ENCODE data around the gene RPL27.
"Not testable (repeated sequence)": the region's sequence is repeated elsewhere in the genome, so short reads cannot be mapped to it uniquely, and the experiment has no call there.

The RPL27 gene

DNA sequence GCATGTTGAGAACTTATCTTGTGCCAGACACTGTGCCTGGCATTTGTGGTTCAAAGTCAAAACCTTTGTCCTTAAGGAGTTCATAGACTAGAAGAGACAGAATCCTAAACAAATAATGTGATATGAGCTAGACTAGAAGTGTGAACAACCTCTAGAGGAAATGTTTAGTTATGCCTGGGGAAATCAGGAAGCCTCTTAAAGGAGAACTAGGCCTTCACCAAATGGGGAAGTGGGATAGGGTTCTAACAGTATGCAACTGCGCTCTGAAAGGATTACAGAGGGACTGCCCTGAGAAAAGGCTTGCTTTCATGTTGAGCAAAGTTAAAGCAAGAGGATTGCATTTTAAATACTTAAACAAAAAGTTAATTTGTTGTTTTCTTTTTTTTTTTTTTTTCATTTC, 13.0 kb upstream of the RPL27 start:
- no peak for DNase-seq (ENCODE audit: low spot score)
- Histone ChIP-seq H3K4me3 (no peak overlapping the region), H3K27ac (peak overlapping the region in 1 of 2 donors; percentile 26)
- TF ChIP-seq, protein P1, sequence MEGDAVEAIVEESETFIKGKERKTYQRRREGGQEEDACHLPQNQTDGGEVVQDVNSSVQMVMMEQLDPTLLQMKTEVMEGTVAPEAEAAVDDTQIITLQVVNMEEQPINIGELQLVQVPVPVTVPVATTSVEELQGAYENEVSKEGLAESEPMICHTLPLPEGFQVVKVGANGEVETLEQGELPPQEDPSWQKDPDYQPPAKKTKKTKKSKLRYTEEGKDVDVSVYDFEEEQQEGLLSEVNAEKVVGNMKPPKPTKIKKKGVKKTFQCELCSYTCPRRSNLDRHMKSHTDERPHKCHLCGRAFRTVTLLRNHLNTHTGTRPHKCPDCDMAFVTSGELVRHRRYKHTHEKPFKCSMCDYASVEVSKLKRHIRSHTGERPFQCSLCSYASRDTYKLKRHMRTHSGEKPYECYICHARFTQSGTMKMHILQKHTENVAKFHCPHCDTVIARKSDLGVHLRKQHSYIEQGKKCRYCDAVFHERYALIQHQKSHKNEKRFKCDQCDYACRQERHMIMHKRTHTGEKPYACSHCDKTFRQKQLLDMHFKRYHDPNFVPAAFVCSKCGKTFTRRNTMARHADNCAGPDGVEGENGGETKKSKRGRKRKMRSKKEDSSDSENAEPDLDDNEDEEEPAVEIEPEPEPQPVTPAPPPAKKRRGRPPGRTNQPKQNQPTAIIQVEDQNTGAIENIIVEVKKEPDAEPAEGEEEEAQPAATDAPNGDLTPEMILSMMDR (IDR thresholded peaks at IDR 0.05) = no peak

DNA sequence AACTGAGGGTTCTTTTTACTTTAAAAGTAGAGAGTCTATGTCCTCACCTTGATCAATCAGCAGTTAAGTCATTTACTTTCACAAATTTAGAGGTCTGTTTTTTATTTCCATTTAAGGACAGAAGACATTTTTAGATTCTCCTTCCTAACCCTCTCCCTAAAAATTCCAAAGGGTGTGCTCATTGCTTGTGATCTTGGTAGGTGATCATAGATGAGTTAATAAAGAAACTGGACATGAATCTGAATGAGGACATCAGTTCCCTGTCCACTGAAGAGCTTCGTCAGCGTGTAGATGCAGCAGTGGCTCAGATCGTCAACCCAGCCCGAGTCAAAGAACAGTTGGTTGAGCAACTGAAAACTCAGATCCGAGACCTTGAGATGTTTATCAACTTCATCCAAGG, 9.1 kb upstream of the RPL27 start:
- TF ChIP-seq, protein P1 (IDR thresholded peaks at IDR 0.05) = no peak
- DNase-seq (ENCODE audit: low spot score) = no peak
- no peak overlapping the region for H3K27ac ChIP-seq
- H3K4me3 ChIP-seq = no peak overlapping the region

DNA sequence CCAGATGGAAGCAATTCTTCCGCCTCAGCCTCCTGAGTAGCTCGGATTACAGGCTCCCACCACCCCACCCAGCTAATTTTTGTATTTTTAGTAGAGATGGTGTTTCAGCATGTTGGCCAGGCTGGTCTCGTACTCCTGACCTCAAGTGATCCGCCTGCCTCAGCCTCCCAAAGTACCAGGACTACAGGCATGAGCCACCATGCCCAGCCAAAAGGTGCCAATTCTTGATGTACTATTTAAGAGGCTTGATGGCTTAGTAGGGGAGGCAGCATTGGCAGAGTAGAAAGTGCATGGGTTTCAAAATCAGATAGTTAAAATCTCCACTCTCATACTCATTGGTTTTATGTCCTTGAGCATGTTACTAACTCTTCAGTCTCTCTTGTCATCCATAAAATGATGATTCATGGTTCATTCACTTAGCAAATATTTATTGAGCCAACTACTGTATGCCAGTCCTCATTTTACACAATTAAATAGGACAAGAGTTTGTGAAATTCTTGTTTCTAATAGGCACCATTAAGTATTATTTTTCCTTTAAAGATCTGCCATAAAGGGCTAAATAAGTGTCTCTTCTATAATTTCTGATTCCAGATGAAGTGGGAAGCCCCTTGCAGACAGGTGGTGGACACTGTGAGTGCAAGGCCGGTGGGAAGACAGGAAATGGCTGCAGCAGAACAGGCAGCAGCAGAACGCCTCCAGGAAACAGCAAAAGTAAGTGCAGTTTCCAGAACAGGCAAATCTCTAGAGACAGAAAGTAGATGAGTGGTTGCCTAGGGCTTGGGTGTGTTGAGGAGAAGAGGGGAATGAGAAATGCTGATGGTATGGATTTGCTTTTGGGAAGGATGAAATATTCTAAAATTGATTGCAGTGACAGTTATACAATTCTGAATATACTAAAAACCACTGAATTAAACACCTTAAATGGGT, 8.2 kb upstream of the RPL27 start:
- DNase-seq (ENCODE audit: low spot score) = no peak
- H3K27ac ChIP-seq = no peak overlapping the region
- TF ChIP-seq, protein P1 (IDR thresholded peaks at IDR 0.05) = no peak

DNA sequence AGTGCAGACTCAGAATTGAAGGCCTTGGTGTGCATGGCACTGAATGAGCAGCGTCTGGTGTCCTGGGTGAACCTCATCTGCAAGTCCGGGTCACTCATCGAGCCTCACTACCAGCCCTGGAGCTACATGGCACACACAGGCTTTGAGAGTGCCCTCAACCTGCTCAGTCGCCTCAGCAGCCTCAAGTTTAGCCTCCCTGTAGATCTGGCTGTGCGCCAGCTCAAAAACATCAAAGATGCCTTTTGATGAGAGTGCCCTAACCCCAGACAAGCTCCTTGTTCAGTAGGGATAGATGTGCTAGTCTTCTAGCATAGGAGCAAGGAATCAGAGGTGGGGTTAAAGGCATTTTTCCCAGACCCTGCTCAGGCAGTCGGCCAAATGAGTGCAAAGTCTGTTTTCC, 6.7 kb upstream of the RPL27 start:
- Histone ChIP-seq H3K27ac (no peak overlapping the region), H3K4me3 (no peak overlapping the region)
- TF ChIP-seq, protein P1 (IDR thresholded peaks at IDR 0.05) = no peak
- no peak for DNase-seq (ENCODE audit: low spot score)

More for the DNA sequence above, 8.2 kb upstream of the RPL27 start:
- no peak overlapping the region for H3K4me3 ChIP-seq

DNA sequence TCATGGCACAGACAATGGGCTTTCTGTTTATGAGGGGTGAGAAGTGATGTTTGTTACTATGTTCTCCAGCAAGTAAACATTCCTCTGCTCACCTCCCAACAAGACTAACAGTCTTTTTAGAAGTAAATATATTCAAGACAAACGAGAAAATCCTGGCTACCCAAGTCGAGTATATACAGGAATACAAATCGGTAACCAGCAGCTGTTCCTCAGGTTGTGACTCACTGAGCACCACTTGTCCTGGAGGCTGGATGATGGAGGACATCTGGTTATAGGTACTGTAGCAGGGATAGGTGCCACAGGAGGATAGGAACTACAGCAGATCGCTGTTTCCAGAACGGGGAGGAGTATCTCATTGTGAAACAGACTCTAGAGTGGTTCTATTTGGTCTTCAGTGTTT, 5.3 kb upstream of the RPL27 start:
- no peak for DNase-seq (ENCODE audit: low spot score)
- Histone ChIP-seq H3K27ac (no peak overlapping the region), H3K4me3 (no peak overlapping the region)
- TF ChIP-seq, protein P1 (IDR thresholded peaks at IDR 0.05) = no peak

DNA sequence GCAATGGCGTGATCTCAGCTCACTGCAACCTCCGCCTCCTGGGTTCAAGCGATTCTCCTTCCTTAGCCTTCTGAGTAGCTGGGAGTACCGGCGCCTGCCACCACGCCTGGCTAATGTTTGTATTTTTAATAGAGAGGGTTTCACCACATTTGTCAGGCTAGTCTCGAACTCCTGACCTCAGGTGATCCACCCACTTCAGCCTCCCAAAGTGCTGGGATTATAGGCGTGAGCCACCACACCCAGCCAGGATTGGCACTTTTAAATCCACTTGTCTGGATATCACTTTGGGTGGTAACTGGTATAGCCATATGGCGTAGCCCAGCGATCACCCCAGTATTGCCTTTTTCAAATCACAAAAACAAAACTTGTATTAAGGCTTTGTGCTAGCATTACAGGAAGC, 4.3 kb upstream of the RPL27 start:
- not testable (repeated sequence) for H3K4me3 ChIP-seq; DNase-seq (ENCODE audit: low spot score); H3K27ac ChIP-seq

DNA sequence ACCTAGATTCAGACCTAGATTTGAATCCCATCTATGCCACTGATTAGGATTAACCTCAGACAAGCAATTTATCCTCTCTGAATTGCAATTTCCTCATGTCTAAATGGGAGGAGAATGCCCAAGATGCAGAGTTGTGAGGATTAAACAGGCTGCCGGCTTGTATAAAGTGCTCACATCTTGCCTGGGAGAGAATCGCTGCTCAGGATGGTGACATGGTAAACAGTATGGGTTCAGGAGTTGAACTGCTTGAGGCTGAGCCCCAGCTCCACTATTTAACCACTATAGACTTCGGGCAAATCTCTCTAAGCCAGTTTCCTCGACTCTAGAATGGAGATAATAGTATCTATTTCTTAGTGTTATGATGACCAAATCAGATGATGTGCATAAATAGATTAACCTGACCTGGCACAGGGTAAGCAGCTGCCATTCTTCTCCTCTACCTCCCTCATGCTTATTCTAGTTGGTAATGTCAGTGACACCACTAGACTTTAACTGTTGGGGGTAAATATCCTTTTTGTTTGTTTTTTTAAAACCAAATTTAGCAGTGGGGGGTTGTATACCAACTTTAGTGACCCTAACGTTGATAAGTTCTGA, 732 bp upstream of the RPL27 start:
- DNase-seq (ENCODE audit: low spot score) = no peak
- TF ChIP-seq, protein P1 (IDR thresholded peaks at IDR 0.05) = no peak

More for the DNA sequence above, 732 bp upstream of the RPL27 start:
- H3K27ac ChIP-seq = peak overlapping the region; percentile 63 to 87
- H3K4me3 ChIP-seq = peak overlapping the region; percentile 61
